HepG2 (cell line): Measurements from ENCODE around the gene PRR22. TPM values are rescaled to one million over a fixed set of nuclear protein-coding genes. Genes with fewer than 3 reads are reported as not detected.

Source experiments
- ELF4 ChIP-seq: sonication (generic); formaldehyde crosslinking; IDR thresholded peaks from 2 replicates; pipeline ENCODE4 v1.5.0; 2020; ENCODE audit warnings: missing genetic modification reagents, mild to moderate bottlenecking, moderate library complexity, borderline replicate concordance
- FIP1L1 ChIP-seq: fragments of 200-400 bp; formaldehyde crosslinking; IDR thresholded peaks from 2 replicates; pipeline ENCODE4 v1.6.1; 2018; ENCODE audit warnings: low read depth, mild to moderate bottlenecking, low read length, moderate library complexity, borderline replicate concordance; ENCODE audit not compliant: insufficient read depth
- HDAC1 ChIP-seq: sonication (generic); formaldehyde crosslinking; IDR thresholded peaks from 2 replicates; pipeline ENCODE4 v1.5.1; 2020; ENCODE audit warnings: mild to moderate bottlenecking, missing genetic modification reagents
- HES4 ChIP-seq: sonication (generic); formaldehyde crosslinking; IDR thresholded peaks from 2 replicates; pipeline ENCODE4 v1.9.0; 2021; ENCODE audit warnings: mild to moderate bottlenecking, missing genetic modification reagents, borderline replicate concordance
- HNRNPK ChIP-seq: fragments of 200-400 bp; formaldehyde crosslinking; IDR thresholded peaks from 2 replicates; pipeline ENCODE4 v1.6.1; 2018; ENCODE audit warnings: low read length, low read depth, moderate library complexity, mild to moderate bottlenecking; ENCODE audit not compliant: poor library complexity, severe bottlenecking
- KDM5B ChIP-seq: sonication (generic); formaldehyde crosslinking; IDR thresholded peaks from 2 replicates; pipeline ENCODE4 v1.4.0; 2020; ENCODE audit warnings: missing genetic modification reagents, mild to moderate bottlenecking, borderline replicate concordance
- SNRNP70 ChIP-seq: fragments of 200-400 bp; formaldehyde crosslinking; IDR thresholded peaks from 2 replicates; pipeline ENCODE4 v1.6.1; 2017; ENCODE audit warnings: mild to moderate bottlenecking, low read depth, low read length, moderate library complexity
- THYN1 ChIP-seq: sonication (generic); formaldehyde crosslinking; IDR thresholded peaks from 2 replicates; pipeline ENCODE4 v1.8.1; 2023; ENCODE audit warnings: low read depth, mild to moderate bottlenecking, moderate library complexity, missing genetic modification reagents, borderline replicate concordance
- YY1 ChIP-seq: IDR thresholded peaks from 2 replicates; pipeline ENCODE4 v1.6.1; 2011; ENCODE audit warnings: low read length, low read depth, moderate library complexity, mild to moderate bottlenecking; ENCODE audit not compliant: insufficient read depth, insufficient replicate concordance
- ZFX ChIP-seq: sonication (generic); formaldehyde crosslinking; IDR thresholded peaks from 2 replicates; pipeline ENCODE4 v1.4.0; 2020; ENCODE audit warnings: mild to moderate bottlenecking, low read depth, missing genetic modification reagents, moderate library complexity
- ZNF136 ChIP-seq: sonication (generic); formaldehyde crosslinking; IDR thresholded peaks from 2 replicates; pipeline ENCODE4 v1.8.1; 2022; ENCODE audit warnings: low read depth, mild to moderate bottlenecking, moderate library complexity, missing genetic modification reagents
- polyA plus RNA-seq, 8 experiments: library from polyadenylated mRNA; depleted of rRNA in 3 of 8; stranded (reverse) in 7 of 8; unstranded in 1 of 8; fragments of >200 nt; fragmentation: Illumina TruSeq in 4 of 8; extraction: Trizol in 4 of 8; gene quantifications; 2 replicates each; pipeline versions ENCODE4 v1.2.1 to v1.2.3, GENCODE V29; 2011 to 2016; ENCODE audit warnings: low read depth in 4 of 8, missing spikeins in 1 of 8, mixed read lengths in 1 of 8; ENCODE audit not compliant: insufficient read depth in 1 of 8
- total RNA-seq, 5 experiments: library from RNA; depleted of rRNA; stranded (reverse); fragments of >200 nt; fragmentation: Illumina TruSeq; extraction: Trizol; gene quantifications; 2 replicates each; pipeline ENCODE4 v1.2.3, GENCODE V29; 2016; ENCODE audit warnings: low read depth in 1 of 5
- TF ChIP-seq, protein P1 (sequence below): sonication (generic); formaldehyde crosslinking; IDR thresholded peaks from 2 replicates; pipeline ENCODE4 v1.4.0; 2020; ENCODE audit warnings: missing genetic modification reagents, borderline replicate concordance
- TF ChIP-seq, protein P2 (sequence below): sonication (generic); formaldehyde crosslinking; IDR thresholded peaks from 2 replicates; pipeline ENCODE4 v1.4.0; 2020; ENCODE audit warnings: mild to moderate bottlenecking, low read depth, missing genetic modification reagents
- TF ChIP-seq, protein P3 (sequence below): sonication (generic); formaldehyde crosslinking; IDR thresholded peaks from 2 replicates; pipeline ENCODE4 v1.4.0; 2020; ENCODE audit warnings: mild to moderate bottlenecking, missing genetic modification reagents
- TF ChIP-seq, protein P4 (sequence below): sonication (generic); formaldehyde crosslinking; IDR thresholded peaks from 2 replicates; pipeline ENCODE4 v1.8.0; 2022; ENCODE audit warnings: missing genetic modification reagents, low read depth, mild to moderate bottlenecking, borderline replicate concordance
- TF ChIP-seq, protein P5 (sequence below): sonication (generic); formaldehyde crosslinking; IDR thresholded peaks from 2 replicates; pipeline ENCODE4 v1.5.0; 2020; ENCODE audit warnings: mild to moderate bottlenecking, missing genetic modification reagents

PRR22 gene
- total and polyA plus RNA-seq, 2 of the 13 experiments (the other 11 are each of a cell fraction or from before 2014, with no cell fraction given), result 0.84 to 2.3 TPM

DNA sequence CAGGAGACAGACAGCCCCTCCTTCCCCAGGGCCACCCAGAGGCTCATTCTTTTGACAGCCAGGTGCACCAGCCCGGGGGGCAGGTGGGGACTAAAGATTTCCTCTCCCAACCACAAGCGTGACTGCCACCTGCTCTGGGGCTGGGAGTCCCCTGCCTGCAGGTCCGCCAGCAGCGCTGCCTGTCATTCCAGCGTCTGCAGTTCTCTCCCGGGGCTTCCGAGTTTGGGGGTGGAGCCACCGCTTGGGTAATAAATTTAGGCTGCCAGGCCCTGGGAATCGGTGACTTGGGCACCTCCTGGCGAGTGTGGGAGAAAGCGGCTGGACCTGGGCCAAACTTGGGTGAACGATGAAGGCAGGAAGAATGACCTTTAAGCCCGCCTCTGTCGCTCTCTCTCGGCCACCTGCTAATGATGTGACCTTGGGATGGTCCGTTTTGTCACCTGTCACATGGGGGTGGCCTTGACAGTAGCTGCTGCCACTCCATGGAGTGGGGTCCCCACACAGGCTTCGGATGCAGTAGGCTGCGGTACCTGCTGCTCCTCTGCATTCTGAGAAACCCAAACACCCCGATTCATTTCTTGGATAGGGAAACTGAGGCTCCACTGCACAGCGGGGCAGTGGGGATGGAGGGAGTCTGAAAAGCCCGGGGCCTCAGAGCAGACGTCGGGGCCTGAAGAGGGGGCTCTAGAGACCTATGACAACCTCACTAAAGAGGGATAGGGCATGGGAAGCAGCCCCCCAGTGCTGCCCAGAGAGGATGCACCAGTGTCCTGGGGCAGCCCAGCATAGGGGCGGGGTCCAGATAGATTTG is 42.2 kb upstream of the PRR22 start (continued):
- TF ChIP-seq ELF4 (CRISPR knock-in tag) (no peak), HNRNPK (no peak), SNRNP70 (no peak), HDAC1 (CRISPR knock-in tag) (peak; percentile 63), KDM5B (CRISPR knock-in tag) (no peak), ZFX (no peak; the same call in 1 of the 2 replicates), YY1 (peak; percentile 24), FIP1L1 (no peak), THYN1 (CRISPR knock-in tag) (no peak), HES4 (no peak), ZNF136 (CRISPR knock-in tag) (peak; percentile 69; the same call in 1 of the 2 replicates)
- TF ChIP-seq, protein P1, sequence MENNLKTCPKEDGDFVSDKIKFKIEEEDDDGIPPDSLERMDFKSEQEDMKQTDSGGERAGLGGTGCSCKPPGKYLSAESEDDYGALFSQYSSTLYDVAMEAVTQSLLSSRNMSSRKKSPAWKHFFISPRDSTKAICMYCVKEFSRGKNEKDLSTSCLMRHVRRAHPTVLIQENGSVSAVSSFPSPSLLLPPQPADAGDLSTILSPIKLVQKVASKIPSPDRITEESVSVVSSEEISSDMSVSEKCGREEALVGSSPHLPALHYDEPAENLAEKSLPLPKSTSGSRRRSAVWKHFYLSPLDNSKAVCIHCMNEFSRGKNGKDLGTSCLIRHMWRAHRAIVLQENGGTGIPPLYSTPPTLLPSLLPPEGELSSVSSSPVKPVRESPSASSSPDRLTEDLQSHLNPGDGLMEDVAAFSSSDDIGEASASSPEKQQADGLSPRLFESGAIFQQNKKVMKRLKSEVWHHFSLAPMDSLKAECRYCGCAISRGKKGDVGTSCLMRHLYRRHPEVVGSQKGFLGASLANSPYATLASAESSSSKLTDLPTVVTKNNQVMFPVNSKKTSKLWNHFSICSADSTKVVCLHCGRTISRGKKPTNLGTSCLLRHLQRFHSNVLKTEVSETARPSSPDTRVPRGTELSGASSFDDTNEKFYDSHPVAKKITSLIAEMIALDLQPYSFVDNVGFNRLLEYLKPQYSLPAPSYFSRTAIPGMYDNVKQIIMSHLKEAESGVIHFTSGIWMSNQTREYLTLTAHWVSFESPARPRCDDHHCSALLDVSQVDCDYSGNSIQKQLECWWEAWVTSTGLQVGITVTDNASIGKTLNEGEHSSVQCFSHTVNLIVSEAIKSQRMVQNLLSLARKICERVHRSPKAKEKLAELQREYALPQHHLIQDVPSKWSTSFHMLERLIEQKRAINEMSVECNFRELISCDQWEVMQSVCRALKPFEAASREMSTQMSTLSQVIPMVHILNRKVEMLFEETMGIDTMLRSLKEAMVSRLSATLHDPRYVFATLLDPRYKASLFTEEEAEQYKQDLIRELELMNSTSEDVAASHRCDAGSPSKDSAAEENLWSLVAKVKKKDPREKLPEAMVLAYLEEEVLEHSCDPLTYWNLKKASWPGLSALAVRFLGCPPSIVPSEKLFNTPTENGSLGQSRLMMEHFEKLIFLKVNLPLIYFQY, result no peak
- TF ChIP-seq, protein P2, sequence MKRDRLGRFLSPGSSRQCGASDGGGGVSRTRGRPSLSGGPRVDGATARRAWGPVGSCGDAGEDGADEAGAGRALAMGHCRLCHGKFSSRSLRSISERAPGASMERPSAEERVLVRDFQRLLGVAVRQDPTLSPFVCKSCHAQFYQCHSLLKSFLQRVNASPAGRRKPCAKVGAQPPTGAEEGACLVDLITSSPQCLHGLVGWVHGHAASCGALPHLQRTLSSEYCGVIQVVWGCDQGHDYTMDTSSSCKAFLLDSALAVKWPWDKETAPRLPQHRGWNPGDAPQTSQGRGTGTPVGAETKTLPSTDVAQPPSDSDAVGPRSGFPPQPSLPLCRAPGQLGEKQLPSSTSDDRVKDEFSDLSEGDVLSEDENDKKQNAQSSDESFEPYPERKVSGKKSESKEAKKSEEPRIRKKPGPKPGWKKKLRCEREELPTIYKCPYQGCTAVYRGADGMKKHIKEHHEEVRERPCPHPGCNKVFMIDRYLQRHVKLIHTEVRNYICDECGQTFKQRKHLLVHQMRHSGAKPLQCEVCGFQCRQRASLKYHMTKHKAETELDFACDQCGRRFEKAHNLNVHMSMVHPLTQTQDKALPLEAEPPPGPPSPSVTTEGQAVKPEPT, result peak; percentile 75
- TF ChIP-seq, protein P3, sequence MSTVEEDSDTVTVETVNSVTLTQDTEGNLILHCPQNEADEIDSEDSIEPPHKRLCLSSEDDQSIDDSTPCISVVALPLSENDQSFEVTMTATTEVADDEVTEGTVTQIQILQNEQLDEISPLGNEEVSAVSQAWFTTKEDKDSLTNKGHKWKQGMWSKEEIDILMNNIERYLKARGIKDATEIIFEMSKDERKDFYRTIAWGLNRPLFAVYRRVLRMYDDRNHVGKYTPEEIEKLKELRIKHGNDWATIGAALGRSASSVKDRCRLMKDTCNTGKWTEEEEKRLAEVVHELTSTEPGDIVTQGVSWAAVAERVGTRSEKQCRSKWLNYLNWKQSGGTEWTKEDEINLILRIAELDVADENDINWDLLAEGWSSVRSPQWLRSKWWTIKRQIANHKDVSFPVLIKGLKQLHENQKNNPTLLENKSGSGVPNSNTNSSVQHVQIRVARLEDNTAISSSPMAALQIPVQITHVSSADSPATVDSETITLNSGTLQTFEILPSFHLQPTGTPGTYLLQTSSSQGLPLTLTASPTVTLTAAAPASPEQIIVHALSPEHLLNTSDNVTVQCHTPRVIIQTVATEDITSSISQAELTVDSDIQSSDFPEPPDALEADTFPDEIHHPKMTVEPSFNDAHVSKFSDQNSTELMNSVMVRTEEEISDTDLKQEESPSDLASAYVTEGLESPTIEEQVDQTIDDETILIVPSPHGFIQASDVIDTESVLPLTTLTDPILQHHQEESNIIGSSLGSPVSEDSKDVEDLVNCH (CRISPR knock-in tag), result no peak
- TF ChIP-seq, protein P4, sequence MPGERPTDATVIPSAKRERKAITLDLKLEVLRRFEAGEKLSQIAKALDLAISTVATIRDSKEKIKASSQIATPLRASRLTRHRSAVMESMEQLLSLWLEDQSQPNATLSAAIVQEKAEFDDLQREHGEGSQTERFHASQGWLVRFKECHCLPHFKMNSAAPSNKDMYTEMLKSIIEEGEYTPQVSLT (CRISPR knock-in tag), result no peak
- TF ChIP-seq, protein P5, sequence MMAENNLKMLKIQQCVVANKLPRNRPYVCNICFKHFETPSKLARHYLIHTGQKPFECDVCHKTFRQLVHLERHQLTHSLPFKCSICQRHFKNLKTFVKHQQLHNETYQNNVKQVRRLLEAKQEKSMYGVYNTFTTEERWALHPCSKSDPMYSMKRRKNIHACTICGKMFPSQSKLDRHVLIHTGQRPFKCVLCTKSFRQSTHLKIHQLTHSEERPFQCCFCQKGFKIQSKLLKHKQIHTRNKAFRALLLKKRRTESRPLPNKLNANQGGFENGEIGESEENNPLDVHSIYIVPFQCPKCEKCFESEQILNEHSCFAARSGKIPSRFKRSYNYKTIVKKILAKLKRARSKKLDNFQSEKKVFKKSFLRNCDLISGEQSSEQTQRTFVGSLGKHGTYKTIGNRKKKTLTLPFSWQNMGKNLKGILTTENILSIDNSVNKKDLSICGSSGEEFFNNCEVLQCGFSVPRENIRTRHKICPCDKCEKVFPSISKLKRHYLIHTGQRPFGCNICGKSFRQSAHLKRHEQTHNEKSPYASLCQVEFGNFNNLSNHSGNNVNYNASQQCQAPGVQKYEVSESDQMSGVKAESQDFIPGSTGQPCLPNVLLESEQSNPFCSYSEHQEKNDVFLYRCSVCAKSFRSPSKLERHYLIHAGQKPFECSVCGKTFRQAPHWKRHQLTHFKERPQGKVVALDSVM, result peak; percentile 62
